ENCODE results near the gene PDLIM3. TPM values are rescaled to one million over a fixed set of nuclear protein-coding genes. Genes with fewer than 3 reads are reported as not detected.

Gene PDLIM3
- total and polyA plus RNA-seq, 2 experiments from 2014 or later, result 23.6 to 35.2 TPM

- Histone ChIP-seq H3K27me3 (peaks cover 6% of the 10 kb centered on the region), H3K36me3 (no peaks in the 10 kb centered on the region), H3K4me3 (no peak overlapping the region), H3K27ac (no peak overlapping the region), H3K9me3 (ENCODE audit: low read depth) (no peaks in the 10 kb centered on the region), H3K4me1 (ENCODE audit: low read depth) (no peaks in the 10 kb centered on the region)
- DNase-seq (ENCODE audit: low read depth in 1 of 2, low spot score in 1 of 2), result peak in 1 of 2 donors; percentile 87
- TF ChIP-seq CTCF (IDR thresholded peaks at IDR 0.05; ENCODE audit: low read depth, low read length), result no peak
These were observed 6.0 kb upstream of the PDLIM3 start for GRCh38 chr4:185541251-185541727.

DNA sequence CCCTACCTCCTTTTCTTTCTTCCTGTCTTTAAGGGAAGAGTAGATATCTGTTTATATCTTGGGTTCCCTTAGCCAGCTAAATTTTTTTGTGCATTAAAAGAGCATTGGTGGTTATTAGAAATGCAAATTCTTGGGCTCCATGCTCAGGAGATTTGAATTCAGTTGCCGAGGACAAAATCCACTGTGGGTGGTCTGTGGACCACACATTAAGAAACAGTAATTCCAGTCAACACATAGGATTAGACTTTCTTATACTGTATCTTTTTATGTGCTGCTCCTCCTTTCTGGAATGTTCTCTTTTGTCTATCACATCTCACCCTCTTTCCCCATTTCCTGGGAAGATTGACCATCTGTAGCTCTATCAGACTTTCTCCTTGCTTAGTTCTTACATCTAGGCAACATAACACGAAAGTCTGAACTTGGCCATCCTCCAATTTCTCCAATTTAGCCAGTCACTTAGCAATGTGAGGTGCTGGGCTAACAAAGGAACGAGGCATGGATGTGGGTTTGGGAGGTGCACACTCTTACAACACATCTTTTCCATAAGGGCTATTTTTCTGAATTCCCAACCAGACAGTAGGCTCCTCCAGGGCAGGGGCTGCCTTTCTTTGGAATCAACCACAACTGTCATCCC is 5.3 kb upstream of the PDLIM3 start:
- Histone ChIP-seq H3K36me3 (no peaks in the 10 kb centered on the region), H3K9me3 (ENCODE audit: low read depth) (no peaks in the 10 kb centered on the region), H3K27ac (no peak overlapping the region), H3K27me3 (peaks cover 11% of the 10 kb centered on the region), H3K4me3 (no peak overlapping the region), H3K4me1 (ENCODE audit: low read depth) (no peaks in the 10 kb centered on the region)
- peak in 1 of 2 donors; percentile 76 for DNase-seq (ENCODE audit: low read depth in 1 of 2, low spot score in 1 of 2)
- no peak for TF ChIP-seq CTCF (IDR thresholded peaks at IDR 0.05; ENCODE audit: low read depth, low read length)

DNA sequence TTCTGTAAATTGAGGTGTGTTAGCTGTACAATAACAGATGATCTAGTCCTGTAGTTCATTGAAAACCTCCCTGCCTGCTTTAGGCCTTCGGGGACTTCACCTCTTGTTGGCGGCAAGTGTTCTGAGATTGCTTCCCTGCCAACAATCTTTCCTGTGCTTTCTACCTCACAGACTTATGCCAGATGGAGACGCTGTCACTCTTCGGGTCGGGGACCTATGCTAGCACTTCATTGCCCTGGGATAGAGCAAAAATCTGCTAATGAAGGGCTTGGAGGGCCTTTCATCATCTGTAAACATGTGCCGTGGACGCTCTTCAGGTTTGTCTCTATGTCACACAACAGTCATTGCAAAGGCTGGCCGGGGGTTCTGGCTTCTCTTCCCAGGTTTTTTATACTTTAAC is 4.7 kb upstream of the PDLIM3 start:
- no peaks in the 10 kb centered on the region for H3K4me1 ChIP-seq (ENCODE audit: low read depth)
- H3K9me3 ChIP-seq (ENCODE audit: low read depth), result no peaks in the 10 kb centered on the region
- no peak for DNase-seq (ENCODE audit: low read depth in 1 of 2, low spot score in 1 of 2)
- no peaks in the 10 kb centered on the region for H3K36me3 ChIP-seq
- H3K27me3 ChIP-seq, result peaks cover 11% of the 10 kb centered on the region
- no peak overlapping the region for H3K27ac ChIP-seq
- no peak overlapping the region for H3K4me3 ChIP-seq
- no peak for TF ChIP-seq CTCF (IDR thresholded peaks at IDR 0.05; ENCODE audit: low read depth, low read length)

- Histone ChIP-seq H3K9me3 (ENCODE audit: low read depth) (no peaks in the 10 kb centered on the region), H3K27ac (no peak overlapping the region), H3K36me3 (no peaks in the 10 kb centered on the region), H3K4me1 (ENCODE audit: low read depth) (no peaks in the 10 kb centered on the region), H3K27me3 (peaks cover 18% of the 10 kb centered on the region), H3K4me3 (no peak overlapping the region)
- no peak for TF ChIP-seq CTCF (IDR thresholded peaks at IDR 0.05; ENCODE audit: low read depth, low read length)
- DNase-seq (ENCODE audit: low read depth in 1 of 2, low spot score in 1 of 2), result no peak
These were observed 3.5 kb upstream of the PDLIM3 start for GRCh38 chr4:185538806-185539205.

GRCh38 chr4:185536411-185536709 is 1.1 kb upstream of the PDLIM3 start:
- Histone ChIP-seq H3K36me3 (no peaks in the 10 kb centered on the region), H3K9me3 (ENCODE audit: low read depth) (no peaks in the 10 kb centered on the region), H3K27me3 (peaks cover 21% of the 10 kb centered on the region), H3K27ac (no peak overlapping the region), H3K4me1 (ENCODE audit: low read depth) (no peaks in the 10 kb centered on the region), H3K4me3 (no peak overlapping the region)
- DNase-seq (ENCODE audit: low read depth in 1 of 2, low spot score in 1 of 2), result peak in 1 of 2 donors; percentile 75
- no peak for TF ChIP-seq CTCF (IDR thresholded peaks at IDR 0.05; ENCODE audit: low read depth, low read length)
